HTERT RPE-1 (cell line): ENCODE data around the gene CXCL14.

Experiments used
- in situ Hi-C: fragments of 300-500 bp; cut with MboI; formaldehyde crosslinking; loops from 4 replicates; pipeline ENCODE4 v1.14.3; 2020; ENCODE audit warnings: low sequenced_read_pairs

The CXCL14 gene

GRCh38 chr5:135578685-135579341 is at the start of gene CXCL14:
CXCL14 (minus strand) TSS chr5:135578991; CDS start chr5:135578778, 213 bp downstream.
- in situ Hi-C loops = no loop called here

DNA sequence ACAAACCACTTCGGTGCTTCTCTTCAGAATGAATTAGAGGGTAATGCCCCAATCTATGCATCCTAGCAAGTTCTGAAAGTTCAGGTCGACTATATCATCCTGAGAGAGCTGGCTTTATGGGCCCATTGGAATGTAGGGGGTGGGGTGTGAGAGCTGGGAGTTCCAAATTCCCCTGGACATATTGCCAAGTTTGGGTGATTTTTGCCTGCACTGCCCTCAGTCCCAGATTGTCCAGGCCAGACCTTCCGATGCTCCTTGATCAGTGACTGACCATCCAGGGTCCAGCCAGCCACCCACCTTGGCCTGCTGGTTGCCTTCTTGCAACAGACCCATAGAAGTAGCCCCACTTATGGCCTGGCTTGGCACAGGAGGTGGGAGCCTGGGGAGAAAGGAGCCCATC is 47.8 kb upstream of the CXCL14 start:
- in situ Hi-C loops = no loop called here

- in situ Hi-C loops = no loop called here
Measured at GRCh38 chr5:135625961-135626360, 47.2 kb upstream of the CXCL14 start.

DNA sequence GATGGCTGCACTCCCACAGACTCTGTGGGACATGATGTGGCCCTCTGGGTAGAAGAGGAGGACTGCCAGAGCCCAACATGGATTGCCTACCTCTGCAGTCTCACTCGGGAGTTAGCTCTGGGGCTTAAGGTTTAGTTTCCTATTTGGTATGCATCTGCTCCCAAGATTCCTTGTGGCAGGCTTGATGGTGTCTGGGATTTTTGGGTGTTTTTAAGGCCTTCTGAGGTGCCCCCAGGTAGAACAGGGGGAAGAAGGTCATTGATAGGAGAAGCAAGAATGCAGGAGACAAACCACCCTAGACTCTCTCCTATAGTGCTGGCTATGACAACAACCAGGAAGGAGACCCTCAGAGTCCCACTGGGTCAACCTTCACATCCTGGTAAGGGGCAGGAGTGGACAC is 46.7 kb upstream of the CXCL14 start:
- in situ Hi-C loops = no loop called here

- in situ Hi-C loops = no loop called here
Measured at GRCh38 chr5:135625061-135625460, 46.3 kb upstream of the CXCL14 start.

DNA sequence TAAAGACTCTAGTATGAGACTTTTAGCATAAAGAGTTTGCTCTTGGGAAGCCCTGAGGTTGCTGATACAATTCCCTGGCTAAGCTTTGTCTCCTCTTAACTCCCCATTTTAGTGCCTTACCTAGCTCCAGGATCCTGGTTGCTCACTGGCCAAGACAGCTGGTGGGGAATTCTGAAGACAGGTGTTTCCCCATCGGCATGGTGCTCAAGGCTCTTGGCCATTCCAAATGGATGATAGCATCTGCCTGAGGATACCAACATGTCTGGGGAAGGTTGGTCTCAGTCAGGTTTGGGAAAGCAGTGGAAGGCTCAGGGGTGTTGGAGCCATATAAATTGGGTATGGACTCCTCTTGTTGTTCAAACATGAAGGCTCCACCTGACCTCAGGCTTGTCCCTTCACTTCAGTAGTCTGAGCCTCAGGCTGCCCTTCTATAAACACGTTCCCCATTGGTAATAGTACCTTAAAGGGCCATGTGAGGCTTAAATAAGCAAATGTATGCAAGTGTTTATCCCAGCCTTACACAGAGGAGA is 44.5 kb upstream of the CXCL14 start:
- in situ Hi-C loops = no loop called here

GRCh38 chr5:135615581-135616260 is 36.9 kb upstream of the CXCL14 start:
- in situ Hi-C loops = no loop called here

GRCh38 chr5:135615171-135615570 is 36.4 kb upstream of the CXCL14 start:
- in situ Hi-C loops = no loop called here

GRCh38 chr5:135609981-135610380 is 31.2 kb upstream of the CXCL14 start:
- in situ Hi-C loops = no loop called here

DNA sequence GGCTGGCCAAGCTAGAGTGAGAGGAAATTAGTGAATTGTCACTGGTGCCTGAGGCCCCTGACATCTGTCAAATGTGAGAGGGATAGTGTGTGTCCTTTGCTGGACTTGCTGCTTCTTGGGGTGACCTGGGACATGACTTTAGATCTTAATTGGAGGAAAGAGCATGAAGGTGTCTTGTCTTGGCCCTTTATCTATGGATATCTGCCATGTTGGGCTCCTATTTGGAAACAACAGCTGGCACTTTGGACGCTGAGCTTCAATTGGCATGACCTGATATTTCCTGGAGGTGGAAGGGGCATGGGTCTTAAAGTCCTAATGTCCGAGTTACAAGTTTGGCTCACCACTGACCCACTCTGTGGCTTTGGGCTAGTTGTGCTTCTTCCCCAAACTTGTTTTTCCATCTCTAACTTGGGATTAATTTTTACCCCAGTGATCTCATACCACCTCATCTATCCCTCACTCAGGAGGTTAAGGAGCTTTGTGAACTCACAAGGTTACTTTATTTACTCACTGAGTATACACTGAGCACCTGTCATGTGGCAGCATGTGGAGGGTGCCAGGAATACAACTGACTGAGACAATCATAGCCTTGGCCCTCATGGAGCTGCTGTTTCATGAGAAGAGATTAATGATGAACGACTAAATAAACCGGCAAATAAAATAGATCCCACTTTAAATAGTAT is 30.1 kb upstream of the CXCL14 start:
- in situ Hi-C loops = no loop called here

- in situ Hi-C loops = no loop called here
Measured at GRCh38 chr5:135608361-135608760, 29.6 kb upstream of the CXCL14 start.

GRCh38 chr5:135606431-135606830 is 27.6 kb upstream of the CXCL14 start:
- in situ Hi-C loops = no loop called here

DNA sequence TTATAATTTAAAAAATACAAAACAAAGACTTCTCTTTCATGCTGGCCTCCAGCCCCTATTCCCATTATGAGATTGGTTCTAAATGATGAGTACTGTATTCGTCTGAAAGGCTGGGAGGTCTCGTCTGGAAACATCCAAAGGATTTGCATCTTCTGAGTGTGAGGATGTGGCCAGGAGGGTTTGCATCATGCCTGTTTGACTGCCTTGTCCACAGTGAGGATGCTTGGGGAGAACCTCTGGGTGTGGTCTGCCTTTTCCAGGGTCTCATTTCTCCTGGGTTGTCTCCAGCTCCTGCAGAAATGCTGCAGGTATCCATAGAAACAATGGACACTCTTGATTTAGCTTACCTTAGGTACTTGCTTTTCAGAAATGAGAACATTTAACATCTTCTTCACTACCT is 26.4 kb upstream of the CXCL14 start:
- in situ Hi-C loops = no loop called here

- in situ Hi-C loops = no loop called here
Measured at GRCh38 chr5:135604056-135604455, 25.3 kb upstream of the CXCL14 start.

DNA sequence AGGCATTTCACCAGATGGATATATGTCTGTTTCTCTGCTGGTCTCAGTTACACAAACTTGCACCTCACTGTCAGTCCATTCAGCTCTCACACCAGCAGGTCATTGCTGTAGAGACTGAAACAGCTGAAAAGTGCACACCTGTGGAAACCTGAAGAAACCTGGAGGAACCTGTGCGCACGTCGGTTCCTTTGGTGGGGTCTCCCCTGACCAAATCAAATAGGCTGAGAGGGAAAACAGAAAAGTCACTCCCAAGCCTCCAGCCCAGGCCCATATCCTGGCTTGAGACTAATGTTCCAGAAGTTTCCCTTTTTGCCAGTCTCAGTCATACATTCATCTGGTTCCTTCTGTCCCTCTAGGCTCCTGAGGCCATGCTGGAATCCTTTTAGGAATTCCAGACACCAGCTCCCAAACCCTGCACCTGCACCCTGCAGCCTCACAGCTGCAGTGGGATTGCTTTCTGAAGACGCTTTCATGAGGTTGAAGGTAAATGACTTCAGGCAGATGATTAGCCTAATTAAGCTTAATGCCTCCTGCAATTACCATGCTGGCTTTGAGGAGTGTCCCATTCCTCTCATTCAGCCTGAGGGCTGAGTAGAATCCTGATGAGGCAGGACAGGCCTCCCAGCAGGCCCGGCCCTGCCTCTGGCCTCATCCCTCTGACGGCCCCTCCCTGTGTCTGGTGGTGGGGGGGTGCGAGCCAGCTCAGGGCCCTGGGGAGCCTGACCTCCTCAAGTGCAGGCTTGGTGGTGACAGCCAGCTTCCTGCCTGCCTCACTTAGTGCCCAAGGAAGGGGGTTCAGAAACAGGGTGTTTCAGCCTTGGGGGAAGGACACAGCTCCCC is 24.3 kb upstream of the CXCL14 start:
- in situ Hi-C loops = no loop called here

DNA sequence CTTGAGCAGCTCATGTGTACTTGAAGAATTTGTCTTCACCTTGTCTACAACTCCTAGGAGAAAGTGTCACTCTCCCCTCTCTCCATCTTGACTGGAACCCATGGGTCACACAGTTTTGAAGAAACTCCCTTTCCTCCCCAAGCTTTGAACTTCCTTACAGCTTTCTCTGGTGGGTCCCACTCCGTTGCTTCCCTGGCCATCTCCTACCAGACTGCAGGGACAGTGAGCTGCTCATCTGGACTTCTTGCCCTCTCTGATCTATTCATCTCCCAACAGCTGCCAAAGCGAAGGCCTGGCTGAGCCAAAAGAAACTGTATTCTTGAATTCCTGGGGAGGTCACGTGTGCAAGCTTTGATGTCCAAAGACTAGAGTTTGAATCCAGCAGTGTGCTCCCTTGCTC is 22.7 kb upstream of the CXCL14 start:
- in situ Hi-C loops = no loop called here

DNA sequence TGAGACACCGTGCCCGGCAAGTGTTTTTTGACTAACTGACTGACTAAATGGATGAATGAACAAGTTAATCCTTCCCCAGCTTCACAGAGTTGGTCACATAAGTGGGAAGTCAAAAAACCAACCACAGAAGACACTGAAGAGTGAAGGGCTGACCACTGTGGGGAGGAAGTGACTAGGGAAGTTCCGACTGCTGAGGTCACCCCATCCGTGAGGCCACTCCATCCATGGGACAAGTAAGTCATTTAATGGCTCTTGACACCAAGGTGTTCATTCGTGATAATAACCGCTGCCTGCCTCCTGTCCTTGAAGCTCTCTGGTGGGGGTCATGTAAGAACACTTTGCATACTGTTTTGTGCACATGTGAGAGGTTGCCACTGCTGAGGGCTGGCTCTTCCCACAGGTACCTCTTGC is 22.2 kb upstream of the CXCL14 start:
- in situ Hi-C loops = no loop called here

DNA sequence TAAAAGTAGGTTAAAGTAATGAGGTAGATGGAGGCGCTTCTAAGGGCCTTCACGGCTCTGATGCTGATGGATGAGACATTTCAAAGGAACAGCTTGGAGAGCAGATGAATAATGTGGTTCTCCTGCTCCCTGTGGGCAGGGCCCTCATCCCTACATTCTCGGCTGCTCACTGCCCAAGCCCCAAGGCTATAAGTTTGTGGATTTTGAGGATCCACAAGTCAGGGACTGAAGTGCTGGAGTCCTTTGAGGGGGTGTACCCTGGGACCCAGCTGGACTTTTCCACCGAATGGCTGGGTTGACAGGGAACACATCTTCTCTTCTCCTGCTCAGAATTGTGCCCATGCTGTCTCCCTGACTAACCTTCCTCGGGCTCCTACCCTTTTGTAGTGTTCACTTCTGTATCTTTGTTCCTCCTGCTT is 21.4 kb upstream of the CXCL14 start:
- in situ Hi-C loops = no loop called here

- in situ Hi-C loops = no loop called here
Measured at GRCh38 chr5:135599421-135600151, 20.8 kb upstream of the CXCL14 start.

DNA sequence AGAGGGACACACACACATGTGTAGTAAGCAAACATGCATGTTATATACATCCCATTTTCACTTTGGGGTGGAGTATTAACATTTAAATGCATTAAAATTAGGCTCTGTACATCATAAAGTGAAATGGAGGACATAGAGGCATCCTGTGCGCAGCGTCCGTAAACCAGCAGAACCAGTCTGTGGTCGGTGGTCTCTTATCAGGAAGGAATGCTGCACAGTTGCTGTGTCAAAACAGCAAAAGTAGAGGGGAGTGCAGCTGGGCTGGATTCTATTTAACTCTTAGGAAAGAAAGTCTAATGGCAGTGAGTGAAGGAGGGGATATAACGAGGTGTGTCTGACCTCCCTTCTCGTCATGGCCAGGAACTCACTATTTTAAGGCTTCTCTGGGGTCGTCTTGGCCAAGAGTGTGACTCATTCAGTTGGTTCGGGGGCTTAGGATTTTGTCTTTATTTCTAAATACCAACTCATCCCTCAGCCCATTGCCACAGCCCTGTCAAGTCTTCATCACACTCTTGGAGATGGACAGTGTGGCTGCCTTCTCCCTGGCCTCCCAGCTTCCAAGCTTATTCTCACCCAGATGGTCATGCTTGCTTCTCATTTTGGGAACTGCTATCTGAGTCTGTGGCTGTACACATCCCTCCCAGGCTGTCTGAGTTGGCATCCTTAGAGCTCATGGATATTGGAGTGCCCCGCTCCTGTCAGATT is 20.1 kb upstream of the CXCL14 start:
- in situ Hi-C loops = no loop called here
